HepG2 (cell line): Measurements from ENCODE around the gene MAML1. TPM values are rescaled to one million over a fixed set of nuclear protein-coding genes. Genes with fewer than 3 reads are reported as not detected.

ENCODE experiments used
- ATAC-seq: fragments of 200-7000 bp; cut with Tn5 transposase; 3 replicates; pipeline ENCODE4 v1.9.1; 2020; ENCODE audit warnings: mild to moderate bottlenecking, moderate library complexity
- BruUV-seq: library from RNA; stranded (reverse); fragments of 400-500 nt; replicated peaks from 2 replicates; lab custom pipeline; 2021; lab: Mats Ljungman, UMichigan
- CTCF ChIA-PET: fragments of 300-600 bp; formaldehyde crosslinking; extraction: SDS; loops from one replicate; lab custom pipeline; 2021; ENCODE audit warnings: low total read pairs, inconsistent platforms, low intra/inter-chr PET ratio; lab: Yijun Ruan, JAX
- POLR2A ChIA-PET: fragments of 350-600 bp; sonication (Branson Sonifier 250); formaldehyde crosslinking; loops from one replicate; lab custom pipeline; 2020; ENCODE audit warnings: antibody characterized with exemption, inconsistent platforms; lab: Yijun Ruan, JAX
- DNase-seq: peaks from one replicate; pipeline ENCODE4 v3.0.0-alpha.2; 2015; ENCODE audit warnings: low spot score
- FAIRE-seq: peaks from 3 replicates; lab custom pipeline; 2011; peaks lifted over from hg19 to GRCh38; lab: Jason Lieb, UNC
- H2AFZ ChIP-seq: one replicate; pipeline ENCODE4 v1.6.1; 2011; ENCODE audit warnings: low read length, inconsistent platforms
- H3K27ac ChIP-seq: fragments of 300-600 bp; 3 replicates; pipeline ENCODE4 v1.8.0; 2011; ENCODE audit warnings: mixed run types, mild to moderate bottlenecking, mixed read lengths, low read length, inconsistent platforms; ENCODE audit not compliant: insufficient read depth; ENCODE audit errors: extremely low read length
- H3K27me3 ChIP-seq, 2 experiments: fragments of 200-600 bp in 1 of 2; 2 replicates in 1 of 2; 3 replicates in 1 of 2; pipeline versions ENCODE4 v1.6.0 to v1.8.0; 2011; ENCODE audit warnings: low read length in 2 of 2, mild to moderate bottlenecking in 2 of 2, moderate library complexity in 2 of 2, inconsistent platforms in 1 of 2; ENCODE audit not compliant: insufficient read depth in 2 of 2, control insufficient read depth in 1 of 2
- H3K36me3 ChIP-seq, 2 experiments: fragments of 200-600 bp in 1 of 2; replicated peaks in 1 of 2; 2 replicates in 1 of 2; 3 replicates in 1 of 2; pipeline versions ENCODE4 v1.5.1 to v1.8.0; 2011; ENCODE audit warnings: low read length in 2 of 2, inconsistent platforms in 1 of 2; ENCODE audit not compliant: insufficient read depth in 2 of 2, control insufficient read depth in 1 of 2
- H3K4me1 ChIP-seq: 2 replicates; pipeline ENCODE4 v1.5.1; 2012; ENCODE audit warnings: low read length, inconsistent platforms; ENCODE audit not compliant: insufficient read depth
- H3K4me2 ChIP-seq: 2 replicates; pipeline ENCODE4 v1.6.0; 2011; ENCODE audit warnings: low read depth, low read length, inconsistent platforms
- H3K4me3 ChIP-seq, 3 experiments: fragments of 200-600 bp in 1 of 3; sonication (generic), shearing (Covaris generic) in 1 of 3; replicated peaks in 1 of 3; 2 replicates each; pipeline ENCODE4 v1.5.1; 2011 to 2016; ENCODE audit warnings: low read length in 3 of 3, inconsistent platforms in 2 of 3, low read depth in 2 of 3, mild to moderate bottlenecking in 2 of 3, control low read depth in 1 of 3, mixed read lengths in 1 of 3; ENCODE audit not compliant: insufficient read depth in 1 of 3
- H3K79me2 ChIP-seq: one replicate; pipeline ENCODE4 v1.6.1; 2011; ENCODE audit warnings: low read length, inconsistent platforms; ENCODE audit not compliant: insufficient read depth
- H3K9ac ChIP-seq: 2 replicates; pipeline ENCODE4 v1.6.0; 2011; ENCODE audit warnings: mild to moderate bottlenecking, low read depth, low read length, inconsistent platforms; ENCODE audit not compliant: insufficient read depth
- H3K9me3 ChIP-seq: 2 replicates; pipeline ENCODE4 v1.5.1; 2012; ENCODE audit warnings: mild to moderate bottlenecking, low read length
- H4K20me1 ChIP-seq: 2 replicates; pipeline ENCODE4 v1.6.0; 2011; ENCODE audit warnings: inconsistent platforms, mild to moderate bottlenecking, low read length, moderate library complexity; ENCODE audit not compliant: insufficient read depth
- AGO2 ChIP-seq: fragments of 200-400 bp; formaldehyde crosslinking; optimal IDR thresholded peaks from 2 replicates; pipeline ENCODE3; 2017; ENCODE audit warnings: mild to moderate bottlenecking, low read depth, low read length, moderate library complexity
- GATA4 ChIP-seq: sonication (generic); IDR thresholded peaks from 2 replicates; pipeline ENCODE4 v1.6.1; 2016; ENCODE audit warnings: antibody characterized with exemption, low read depth, borderline replicate concordance
- NAIF1 ChIP-seq: sonication (generic); formaldehyde crosslinking; IDR thresholded peaks from 2 replicates; pipeline ENCODE4 v1.5.0; 2020; ENCODE audit warnings: mild to moderate bottlenecking, missing genetic modification reagents, borderline replicate concordance
- TBP ChIP-seq: sonication (generic); formaldehyde crosslinking; IDR thresholded peaks from 2 replicates; pipeline ENCODE4 v1.5.0; 2020; ENCODE audit warnings: missing genetic modification reagents
- ZFX ChIP-seq: sonication (generic); formaldehyde crosslinking; IDR thresholded peaks from 2 replicates; pipeline ENCODE4 v1.4.0; 2020; ENCODE audit warnings: mild to moderate bottlenecking, low read depth, missing genetic modification reagents, moderate library complexity
- ZNF256 ChIP-seq: sonication (generic); formaldehyde crosslinking; conservative IDR thresholded peaks from 2 replicates; pipeline ENCODE4 v1.4.0; 2020; ENCODE audit warnings: missing genetic modification reagents
- ZNF30 ChIP-seq: sonication (generic); formaldehyde crosslinking; IDR thresholded peaks from 2 replicates; pipeline ENCODE4 v1.5.0; 2020; ENCODE audit warnings: mild to moderate bottlenecking, missing genetic modification reagents
- ZNF687 ChIP-seq: sonication (generic); formaldehyde crosslinking; IDR thresholded peaks from 2 replicates; pipeline ENCODE4 v1.5.1; 2020; ENCODE audit warnings: mild to moderate bottlenecking, missing genetic modification reagents, moderate library complexity
- ZSCAN12 ChIP-seq: sonication (generic); formaldehyde crosslinking; IDR thresholded peaks from 2 replicates; pipeline ENCODE4 v1.9.0; 2021; ENCODE audit warnings: mild to moderate bottlenecking, missing genetic modification reagents
- WGBS: methylation state at CpG from one replicate; pipeline ENCODE4 v1.1.6; 2017; ENCODE audit warnings: low lambda C conversion rate; 5-methylcytosine and 5-hydroxymethylcytosine counted together
- in situ Hi-C: cut with HindIII; loops from 2 replicates; pipeline ENCODE4 v1.10.0; 2017; ENCODE audit warnings: low pct_unique_long_range_greater_than_20kb; ENCODE audit not compliant: extremely low pct_ligation_motif_present
- intact Hi-C: fragments of 100-400 bp; cut with micrococcal nuclease; formaldehyde crosslinking; loops from one replicate; pipeline ENCODE4 v1.10.0; 2022; ENCODE audit not compliant: unreplicated experiment
- polyA plus RNA-seq, 8 experiments: library from polyadenylated mRNA; depleted of rRNA in 3 of 8; stranded (reverse) in 7 of 8; unstranded in 1 of 8; fragments of >200 nt; fragmentation: Illumina TruSeq in 4 of 8; extraction: Trizol in 4 of 8; gene quantifications; 2 replicates each; pipeline versions ENCODE4 v1.2.1 to v1.2.3, GENCODE V29; 2011 to 2016; ENCODE audit warnings: low read depth in 4 of 8, missing spikeins in 1 of 8, mixed read lengths in 1 of 8; ENCODE audit not compliant: insufficient read depth in 1 of 8
- total RNA-seq, 5 experiments: library from RNA; depleted of rRNA; stranded (reverse); fragments of >200 nt; fragmentation: Illumina TruSeq; extraction: Trizol; gene quantifications; 2 replicates each; pipeline ENCODE4 v1.2.3, GENCODE V29; 2016; ENCODE audit warnings: low read depth in 1 of 5

The MAML1 gene
- total and polyA plus RNA-seq, 2 of the 13 experiments (the other 11 are each of a cell fraction or from before 2014, with no cell fraction given): 10.0 to 10.8 TPM

DNA sequence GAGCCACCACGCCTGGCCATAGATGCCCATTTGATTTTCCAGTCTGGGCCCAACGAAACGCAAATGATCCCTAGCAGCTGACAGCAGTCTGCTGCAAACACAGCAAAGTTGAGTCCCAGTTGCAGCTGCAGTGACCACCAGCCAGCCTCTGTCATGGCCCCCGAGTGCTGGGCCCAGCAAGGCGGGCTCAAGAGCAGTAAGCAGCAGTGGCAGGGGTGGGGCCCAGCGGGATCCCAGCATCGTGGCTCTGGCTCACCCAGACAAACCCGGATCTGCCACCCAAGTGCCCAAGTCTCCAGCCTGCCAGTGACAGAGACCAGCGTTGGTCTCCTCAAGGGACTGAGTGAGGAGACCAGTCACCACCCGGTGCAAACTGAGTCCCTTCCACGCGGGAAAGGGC, 54.2 kb downstream of the MAML1 start:
- Histone ChIP-seq H3K27ac (no peak overlapping the region), H2AFZ (no peak overlapping the region), H3K4me2 (no peak overlapping the region), H3K4me1 (peaks cover 14% of the 10 kb centered on the region), H4K20me1 (no peaks in the 10 kb centered on the region), H3K9me3 (no peaks in the 10 kb centered on the region), H3K9ac (no peak overlapping the region), H3K79me2 (no peaks in the 10 kb centered on the region), H3K36me3 (no peaks in the 10 kb centered on the region), H3K4me3 (no peak overlapping the region), H3K27me3 (no peaks in the 10 kb centered on the region)
- peak; percentile 14; the same call in 1 of the 3 replicates for ATAC-seq
- in situ Hi-C loops (no loop called here), intact Hi-C loops (no loop called here)
- CTCF ChIA-PET: no interaction called here
- DNase-seq: no peak
- TF ChIP-seq GATA4: no peak
- TF ChIP-seq AGO2: peak; percentile 49
- WGBS: 76% methylated on average over 7 of the region's 12 CpGs
- no peak for FAIRE-seq
- POLR2A ChIA-PET: no interaction called here
- BruUV-seq: no TSS peak

DNA sequence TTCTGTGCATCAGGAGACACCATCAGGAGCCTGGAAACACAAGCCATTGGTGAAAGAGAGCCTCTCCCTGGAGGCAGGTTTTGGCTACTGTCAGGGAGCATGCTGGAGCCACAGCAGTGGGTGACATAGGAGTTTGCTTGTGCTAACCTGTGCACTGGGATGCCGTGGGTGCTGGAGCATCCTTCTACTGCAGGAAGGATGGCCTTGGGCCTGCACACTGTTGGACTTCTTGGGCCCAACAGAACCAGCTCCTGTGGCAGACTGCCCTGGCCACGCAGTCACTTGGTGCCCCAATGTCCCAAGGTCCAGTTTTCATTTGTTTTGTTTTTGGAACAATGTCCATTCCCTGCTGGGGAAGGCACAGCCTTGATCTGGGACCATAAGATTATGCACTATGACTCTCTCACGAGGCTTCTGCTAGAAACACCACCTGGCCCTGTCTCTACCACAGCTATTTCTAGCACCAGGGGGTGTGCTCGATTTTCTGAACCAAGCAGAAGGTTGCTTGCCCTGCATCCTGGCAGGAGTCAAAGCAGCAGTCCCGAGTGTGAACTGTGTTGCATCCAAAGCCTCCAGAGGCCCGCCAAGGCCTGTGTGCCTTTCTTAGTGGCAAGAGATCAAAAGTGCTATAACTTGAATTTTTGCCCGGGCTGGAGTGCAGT, 55.7 kb downstream of the MAML1 start:
- H3K27me3 ChIP-seq: no peaks in the 10 kb centered on the region
- no peak overlapping the region for H3K27ac ChIP-seq
- H4K20me1 ChIP-seq: no peaks in the 10 kb centered on the region
- H3K4me1 ChIP-seq: peaks cover 27% of the 10 kb centered on the region
- peak; percentile 21 for ATAC-seq
- no peak for FAIRE-seq
- no peaks in the 10 kb centered on the region for H3K9me3 ChIP-seq
- ChIA-PET POLR2A (no interaction called here), CTCF (no interaction called here)
- H3K4me3 ChIP-seq: no peak overlapping the region
- intact Hi-C loops: no loop called here
- H3K9ac ChIP-seq: no peak overlapping the region
- in situ Hi-C loops: no loop called here
- no peaks in the 10 kb centered on the region for H3K79me2 ChIP-seq
- 51% methylated on average over 5 of the region's 7 CpGs for WGBS
- no peak overlapping the region for H2AFZ ChIP-seq
- no peak for DNase-seq
- TF ChIP-seq ZFX (CRISPR knock-in tag): no peak
- TF ChIP-seq ZNF30 (CRISPR knock-in tag): no peak
- TF ChIP-seq ZNF687 (CRISPR knock-in tag): 0 out of 2 replicates have a peak, but pooled peaks have one; percentile 16
- no peak for TF ChIP-seq ZSCAN12 (CRISPR knock-in tag)
- TF ChIP-seq ZNF256 (CRISPR knock-in tag): no peak
- no peak for TF ChIP-seq NAIF1 (CRISPR knock-in tag)
- TF ChIP-seq TBP: no peak
- H3K36me3 ChIP-seq: peaks cover 0 to 1% of the 10 kb centered on the region in 2 experiments; a peak in 1 of 5 replicates
- no peak overlapping the region for H3K4me2 ChIP-seq
- no TSS peak for BruUV-seq
